GM21717 (cell line): ENCODE results near the gene PTF1A.

Experiments
- ATAC-seq: cut with Tn5 transposase; IDR thresholded peaks from one replicate; pipeline ENCODE4 v1.9.1; 2021; ENCODE audit warnings: mild to moderate bottlenecking, moderate library complexity; ENCODE audit not compliant: unreplicated experiment

PTF1A gene

GRCh38 chr10:23186697-23187096 is 5.4 kb upstream of the PTF1A start:
- ATAC-seq, result no peak

GRCh38 chr10:23187155-23187554 is 5.0 kb upstream of the PTF1A start:
- ATAC-seq, result no peak

- ATAC-seq, result no peak
Observed at GRCh38 chr10:23189024-23189423, 3.1 kb upstream of the PTF1A start.

- no peak for ATAC-seq
Observed at GRCh38 chr10:23190872-23191763, 994 bp upstream of the PTF1A start.

GRCh38 chr10:23192712-23193434 is 761 bp downstream of the PTF1A start:
- ATAC-seq, result no peak

- ATAC-seq, result no peak
Observed at GRCh38 chr10:23193435-23194074, 1.4 kb downstream of the PTF1A start.

- ATAC-seq, result no peak
Observed at GRCh38 chr10:23194471-23194965, 2.4 kb downstream of the PTF1A start.

GRCh38 chr10:23194966-23195845 is 3.1 kb downstream of the PTF1A start:
- no peak for ATAC-seq

- no peak for ATAC-seq
Observed at GRCh38 chr10:23195846-23196600, 3.9 kb downstream of the PTF1A start.

GRCh38 chr10:23196915-23197314 is 4.8 kb downstream of the PTF1A start:
- no peak for ATAC-seq

- ATAC-seq, result no peak
Observed at GRCh38 chr10:23197416-23197861, 5.3 kb downstream of the PTF1A start.

GRCh38 chr10:23198610-23198939 is 6.5 kb downstream of the PTF1A start:
- ATAC-seq, result no peak

- no peak for ATAC-seq
Observed at GRCh38 chr10:23198940-23199767, 7.0 kb downstream of the PTF1A start.

- ATAC-seq, result no peak
Observed at GRCh38 chr10:23199768-23200511, 7.8 kb downstream of the PTF1A start.

- ATAC-seq, result no peak
Observed at GRCh38 chr10:23200586-23200985, 8.5 kb downstream of the PTF1A start.

- no peak for ATAC-seq
Observed at GRCh38 chr10:23200997-23201652, 9.0 kb downstream of the PTF1A start.

- ATAC-seq, result no peak
Observed at GRCh38 chr10:23201837-23202236, 9.7 kb downstream of the PTF1A start.

GRCh38 chr10:23202779-23203178 is 10.7 kb downstream of the PTF1A start:
- no peak for ATAC-seq
